Ecto neural progenitor cell (in vitro differentiated cells): ENCODE results near the gene ABLIM1.
A peak's percentile ranks its signal among the peaks of the same experiment; 100 is the strongest.

ENCODE experiments used
- DNase-seq: peaks from one replicate; pipeline ENCODE4 v3.0.0-alpha.2; 2018; ENCODE audit warnings: low spot score

ABLIM1 gene

GRCh38 chr10:114544045-114544659 lies 113.9 kb downstream of the ABLIM1 start:
- DNase-seq: no peak

GRCh38 chr10:114543456-114543855 lies 114.6 kb downstream of the ABLIM1 start:
- no peak for DNase-seq

- no peak for DNase-seq
Measured at GRCh38 chr10:114542373-114542772, 115.7 kb downstream of the ABLIM1 start.

GRCh38 chr10:114541797-114542160 lies 116.3 kb downstream of the ABLIM1 start:
- no peak for DNase-seq

GRCh38 chr10:114541081-114541796 lies 116.8 kb downstream of the ABLIM1 start:
- no peak for DNase-seq

GRCh38 chr10:114540236-114540635 lies 117.8 kb downstream of the ABLIM1 start:
- DNase-seq: no peak

GRCh38 chr10:114539623-114540022 lies 118.5 kb downstream of the ABLIM1 start:
- no peak for DNase-seq

- DNase-seq: peak; percentile 54
Measured at GRCh38 chr10:114538181-114538906, 119.7 kb downstream of the ABLIM1 start.

- no peak for DNase-seq
Measured at GRCh38 chr10:114537736-114538135, 120.3 kb downstream of the ABLIM1 start.

GRCh38 chr10:114534571-114534981 lies 123.5 kb downstream of the ABLIM1 start:
- DNase-seq: no peak

GRCh38 chr10:114532226-114532625 lies 125.8 kb downstream of the ABLIM1 start:
- DNase-seq: no peak

- DNase-seq: peak; percentile 85
Measured at GRCh38 chr10:114526504-114527238, 131.4 kb downstream of the ABLIM1 start.

GRCh38 chr10:114526126-114526503 lies 132.0 kb downstream of the ABLIM1 start:
- no peak for DNase-seq

GRCh38 chr10:114525368-114525949 lies 132.6 kb downstream of the ABLIM1 start:
- DNase-seq: no peak

GRCh38 chr10:114523876-114524275 lies 134.2 kb downstream of the ABLIM1 start:
- DNase-seq: no peak

GRCh38 chr10:114521255-114521654 lies 136.8 kb downstream of the ABLIM1 start:
- DNase-seq: no peak

GRCh38 chr10:114520453-114520852 lies 137.6 kb downstream of the ABLIM1 start:
- no peak for DNase-seq

GRCh38 chr10:114519756-114520293 lies 138.2 kb downstream of the ABLIM1 start:
- DNase-seq: no peak

GRCh38 chr10:114519306-114519669 lies 138.8 kb downstream of the ABLIM1 start:
- no peak for DNase-seq

GRCh38 chr10:114518401-114519305 lies 139.4 kb downstream of the ABLIM1 start:
- no peak for DNase-seq
